GM18861 (cell line): ENCODE measurements around the gene RNF25.
A peak's percentile ranks its signal among the peaks of the same experiment; 100 is the strongest.
"Not testable (repeated sequence)": the region's sequence is repeated elsewhere in the genome, so short reads cannot be mapped to it uniquely, and the experiment has no call there.

ENCODE experiments used
- ATAC-seq: cut with Tn5 transposase; IDR thresholded peaks from one replicate; pipeline ENCODE4 v1.9.1; 2021; ENCODE audit not compliant: unreplicated experiment

RNF25 gene

DNA sequence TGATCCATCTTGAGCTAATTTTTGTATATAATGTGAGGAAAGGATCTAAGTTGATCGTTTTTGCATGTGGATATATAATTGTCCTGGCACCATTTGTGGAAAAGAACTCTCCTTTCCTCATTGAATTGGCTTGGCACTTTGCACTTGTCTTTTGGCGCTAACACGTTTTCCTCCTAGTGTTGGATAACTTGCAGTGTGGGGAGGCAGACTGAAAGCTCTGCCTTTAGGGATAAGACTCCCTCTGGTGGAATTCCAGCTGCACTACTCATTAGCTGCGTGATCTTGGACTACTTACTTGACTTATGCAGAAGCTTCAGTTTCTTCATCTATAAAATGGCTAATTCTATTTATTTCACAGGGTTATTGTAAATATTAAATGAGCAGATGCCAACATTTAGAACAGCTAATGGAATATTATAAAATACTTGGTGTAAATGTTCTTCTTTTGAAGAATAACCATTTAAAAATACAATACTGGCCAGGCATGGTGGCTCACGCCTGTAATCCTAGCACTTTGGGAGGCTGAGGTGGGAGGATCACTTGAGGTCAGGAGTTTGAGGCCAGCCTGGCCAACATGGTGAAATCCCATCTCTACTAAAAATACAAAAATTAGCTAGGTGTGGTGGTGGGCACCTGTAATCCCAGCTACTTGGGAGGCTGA, 15.7 kb upstream of the RNF25 start:
- not testable (repeated sequence) for ATAC-seq

DNA sequence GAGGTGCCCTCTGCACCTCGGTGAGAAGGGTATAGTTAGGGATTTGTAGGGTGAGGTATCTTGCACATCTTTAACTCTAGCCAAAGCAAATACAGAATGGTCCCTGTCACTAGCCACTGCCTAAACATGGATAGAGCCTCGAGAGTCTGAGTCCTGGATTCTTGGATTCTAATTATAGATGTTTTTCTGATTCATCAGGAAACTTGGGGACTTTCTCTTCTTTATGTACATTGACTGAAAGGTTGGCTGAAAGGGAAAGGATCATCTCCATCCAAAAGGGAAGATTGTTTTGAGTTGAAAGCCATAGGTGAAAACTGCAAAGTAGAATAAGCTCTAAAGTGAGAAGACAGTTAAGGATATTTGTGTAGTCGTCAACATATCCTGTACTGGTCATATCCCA, 8.3 kb upstream of the RNF25 start:
- ATAC-seq: no peak

GRCh38 chr2:218679119-218679518, 7.3 kb upstream of the RNF25 start:
- ATAC-seq: no peak

DNA sequence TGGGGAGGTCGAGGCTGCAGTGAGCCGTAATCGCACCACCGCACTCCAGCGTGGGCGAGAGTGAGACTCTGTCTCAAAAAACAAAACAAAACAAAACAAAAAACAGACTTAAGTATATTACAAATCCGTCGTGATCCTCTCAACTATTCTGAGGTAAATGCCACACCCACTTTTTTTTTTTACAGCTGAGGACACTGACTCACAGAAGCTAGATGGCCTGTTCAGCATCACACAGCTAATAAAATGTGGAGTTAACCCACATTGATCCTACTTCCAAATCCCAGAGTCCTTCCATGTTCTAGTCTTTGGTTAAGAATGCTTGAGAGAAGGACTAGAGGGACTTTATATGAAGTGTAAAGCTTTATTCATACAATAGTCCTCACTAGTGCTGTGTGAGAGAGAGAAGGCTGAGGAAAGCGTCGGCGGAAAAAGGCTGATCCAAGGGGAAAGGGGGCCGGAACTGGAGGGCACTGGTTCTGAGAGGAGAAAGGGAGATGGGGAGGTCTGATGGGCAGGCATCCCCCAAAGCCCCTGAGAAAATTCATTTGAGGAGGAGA, 627 bp downstream of the RNF25 start:
- no peak for ATAC-seq

- ATAC-seq: no peak
Observed at GRCh38 chr2:218664653-218665052, 7.1 kb downstream of the RNF25 start.

DNA sequence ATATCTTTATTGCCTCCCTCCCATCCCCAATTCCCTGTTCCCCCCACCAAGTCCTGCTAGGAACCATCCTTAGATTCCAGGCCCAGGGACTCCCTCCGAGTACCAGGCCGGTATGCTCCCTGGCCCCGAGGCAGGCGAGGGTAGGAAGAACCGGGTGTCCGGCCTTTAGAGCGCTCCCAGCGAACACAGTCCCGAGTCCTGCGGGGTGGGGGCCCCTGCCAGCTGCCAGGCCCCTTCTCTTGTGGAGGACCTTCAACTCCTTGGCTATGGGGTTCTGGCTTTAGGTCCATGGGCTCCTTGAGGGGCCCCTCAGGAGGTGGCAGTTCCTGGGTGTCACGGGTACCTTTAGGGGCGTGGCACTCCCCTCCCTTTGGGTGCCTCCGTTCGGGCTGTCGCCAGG, 7.9 kb downstream of the RNF25 start:
- ATAC-seq: no peak

GRCh38 chr2:218662827-218663226, 9.0 kb downstream of the RNF25 start:
- ATAC-seq: no peak

- ATAC-seq: no peak
Observed at GRCh38 chr2:218662377-218662776, 9.4 kb downstream of the RNF25 start.

- ATAC-seq: no peak
Observed at GRCh38 chr2:218659988-218660358, 11.8 kb downstream of the RNF25 start.

GRCh38 chr2:218659258-218659987, 12.4 kb downstream of the RNF25 start, which contains the start of the genes BCS1L and ZNF142:
BCS1L (plus strand) TSS chr2:218659683; CDS start chr2:218660988, 1,305 bp downstream.
ZNF142 (minus strand) TSS chr2:218659623; CDS start chr2:218656429, 3,194 bp downstream.
- peak; percentile 68 for ATAC-seq

DNA sequence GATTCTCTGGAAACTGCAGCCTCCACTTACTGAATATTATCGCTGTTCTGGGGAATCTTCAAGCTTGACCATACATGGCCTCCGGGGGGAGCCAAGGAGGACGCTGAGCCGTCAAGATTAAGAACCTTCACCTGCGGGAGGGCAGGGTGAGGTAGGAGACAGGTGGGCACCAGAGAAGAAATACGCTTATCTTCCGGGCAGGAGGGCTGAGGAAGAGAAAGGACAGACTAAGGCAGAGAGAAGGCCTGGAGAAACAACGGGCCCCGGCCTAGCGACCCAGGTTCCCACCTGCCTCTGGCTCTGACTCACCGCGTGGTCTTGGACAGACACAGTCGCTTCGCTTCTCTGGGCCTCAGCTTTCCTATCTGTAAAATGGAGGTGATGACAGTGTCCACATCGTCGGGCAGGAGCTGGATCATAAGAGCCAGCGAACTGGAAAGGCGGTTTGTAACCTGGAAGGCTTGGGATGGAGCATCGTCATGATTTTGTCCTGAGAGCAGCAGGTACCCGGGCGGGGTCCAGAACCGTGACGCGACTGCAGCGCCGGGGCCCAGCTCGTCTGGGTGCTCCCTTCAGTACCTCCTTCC, 13.0 kb downstream of the RNF25 start:
- ATAC-seq: peak; percentile 29

DNA sequence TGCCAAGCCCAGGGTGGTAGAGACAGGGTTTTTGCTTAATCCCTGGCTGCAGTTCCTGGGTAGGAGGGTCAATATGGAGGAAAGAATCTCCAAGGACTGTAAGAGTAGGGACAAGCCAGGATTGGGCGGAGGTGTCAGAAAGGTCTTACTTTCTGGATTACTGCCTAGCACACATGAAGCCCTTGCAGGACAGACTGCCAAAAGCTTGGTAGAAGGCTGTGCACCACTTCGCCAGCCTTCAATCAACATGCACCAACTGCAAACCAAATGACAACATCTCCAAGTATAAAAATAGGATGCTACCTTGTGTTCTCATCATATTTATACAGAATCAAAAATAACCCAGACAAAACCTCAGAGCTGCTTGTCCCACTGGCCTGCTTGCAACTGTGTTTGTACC, 16.1 kb downstream of the RNF25 start:
- ATAC-seq: no peak

GRCh38 chr2:218648787-218649100, 23.1 kb downstream of the RNF25 start:
- ATAC-seq: no peak

DNA sequence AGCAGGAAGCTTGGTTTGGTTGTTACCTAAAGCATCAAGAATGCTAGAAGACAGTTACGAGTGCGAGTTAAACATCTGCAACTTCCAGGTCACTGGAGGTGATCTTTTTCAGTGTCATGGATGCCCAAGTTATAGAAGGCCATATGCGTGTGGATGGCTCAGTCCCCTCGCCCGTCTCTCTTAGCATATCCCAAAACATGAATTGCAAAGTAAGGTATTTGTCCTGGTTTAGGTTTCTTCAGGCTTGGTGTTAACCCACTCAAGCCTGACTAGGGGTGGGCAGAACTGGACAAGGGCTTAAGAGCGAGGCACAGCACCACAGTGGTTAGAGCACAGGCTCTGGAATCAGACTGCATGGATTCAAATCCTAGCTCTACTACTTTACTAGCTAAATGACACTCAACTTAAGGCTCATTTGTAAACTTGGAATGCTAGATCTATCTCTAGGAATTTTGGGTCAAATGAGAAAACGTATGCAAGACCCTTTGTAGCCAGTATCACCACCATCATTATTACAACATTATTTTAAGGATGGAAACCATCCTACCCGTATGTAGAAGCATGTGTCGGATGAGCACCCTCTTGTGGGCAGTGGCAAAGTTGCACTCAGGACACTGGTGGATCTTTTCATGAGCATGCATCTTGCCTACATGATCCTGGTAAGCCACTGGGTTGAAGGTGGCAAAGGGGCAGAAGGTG, 23.6 kb downstream of the RNF25 start:
- peak; percentile 57 for ATAC-seq

DNA sequence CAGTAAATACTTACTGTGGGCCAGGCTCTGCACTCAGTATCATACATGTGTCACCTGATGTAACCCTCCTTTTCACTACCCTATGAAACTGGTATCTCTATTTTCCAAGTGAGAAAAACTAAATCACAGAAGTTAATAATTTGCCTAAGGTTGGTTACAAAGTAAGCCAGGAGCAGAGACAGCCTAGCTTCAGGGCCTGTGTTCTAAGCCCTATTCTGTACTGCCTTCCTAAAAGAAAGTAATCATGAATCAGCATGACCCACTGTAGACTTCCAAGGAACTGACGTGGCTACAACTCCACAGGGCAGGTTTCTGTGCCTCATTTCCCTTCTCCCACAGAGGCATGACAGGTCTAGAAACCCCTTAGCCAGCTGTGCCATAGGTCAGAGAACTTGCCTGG, 26.7 kb downstream of the RNF25 start:
- peak; percentile 63 for ATAC-seq

DNA sequence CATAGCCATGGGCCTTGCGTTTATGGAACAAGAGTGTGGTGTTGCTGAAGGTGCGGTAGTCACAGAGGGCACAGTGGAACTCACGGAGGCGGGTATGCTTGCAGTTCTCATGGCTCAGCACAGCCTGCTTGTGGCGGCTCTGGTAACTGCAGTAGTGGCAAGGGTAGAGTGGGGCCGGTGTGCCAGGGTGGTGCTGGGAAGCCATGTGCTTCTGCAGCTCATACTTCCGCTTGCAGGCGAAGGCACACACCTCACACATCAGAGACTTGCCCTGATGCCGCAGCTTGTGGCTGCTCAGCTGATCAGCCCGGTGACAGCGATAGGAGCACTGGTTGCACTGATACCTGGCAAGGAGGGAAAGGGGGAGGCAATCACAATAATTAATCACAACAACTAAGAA, 27.1 kb downstream of the RNF25 start:
- ATAC-seq: no peak

GRCh38 chr2:218643751-218644310, 28.0 kb downstream of the RNF25 start:
- no peak for ATAC-seq

DNA sequence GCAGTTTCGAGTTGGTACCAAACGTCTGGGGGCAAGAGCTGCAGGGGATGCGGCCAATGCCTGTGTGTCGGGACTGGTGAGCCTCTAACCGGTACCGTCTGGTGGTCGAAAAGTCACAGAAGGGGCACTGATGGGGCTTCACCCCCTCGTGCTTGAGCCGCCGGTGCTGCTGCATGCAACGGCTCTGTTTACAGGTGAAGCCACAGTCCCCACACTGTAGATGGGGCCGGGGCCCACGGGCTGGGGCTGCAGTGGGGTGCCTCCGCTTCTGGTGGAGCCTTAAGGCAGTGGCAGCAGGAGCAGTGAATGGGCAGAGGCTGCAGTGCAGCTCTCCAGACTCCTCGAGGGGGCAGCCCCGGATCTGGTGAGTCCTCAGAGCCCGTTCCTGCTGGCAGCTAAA, 29.0 kb downstream of the RNF25 start:
- no peak for ATAC-seq

- ATAC-seq: no peak
Observed at GRCh38 chr2:218642121-218642656, 29.6 kb downstream of the RNF25 start.

DNA sequence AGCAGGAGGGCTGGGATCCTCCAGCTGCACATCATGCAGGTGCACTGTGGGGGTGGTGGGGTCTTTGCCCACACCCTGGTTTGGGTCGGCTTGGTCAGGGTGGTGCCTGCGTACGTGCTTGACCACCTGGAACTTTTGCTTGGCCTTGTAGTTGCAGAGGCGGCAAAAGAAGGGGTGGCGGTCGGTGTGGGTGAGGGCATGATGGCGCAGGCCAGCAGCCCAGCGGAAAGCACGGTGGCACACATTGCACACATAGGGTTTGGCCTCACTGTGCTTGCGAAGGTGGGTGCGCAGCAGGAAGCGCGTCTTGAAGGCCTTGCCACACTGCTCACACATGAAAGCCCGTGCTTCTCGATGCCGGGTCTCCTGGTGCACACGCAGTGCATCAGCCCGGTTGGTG, 33.4 kb downstream of the RNF25 start:
- no peak for ATAC-seq

DNA sequence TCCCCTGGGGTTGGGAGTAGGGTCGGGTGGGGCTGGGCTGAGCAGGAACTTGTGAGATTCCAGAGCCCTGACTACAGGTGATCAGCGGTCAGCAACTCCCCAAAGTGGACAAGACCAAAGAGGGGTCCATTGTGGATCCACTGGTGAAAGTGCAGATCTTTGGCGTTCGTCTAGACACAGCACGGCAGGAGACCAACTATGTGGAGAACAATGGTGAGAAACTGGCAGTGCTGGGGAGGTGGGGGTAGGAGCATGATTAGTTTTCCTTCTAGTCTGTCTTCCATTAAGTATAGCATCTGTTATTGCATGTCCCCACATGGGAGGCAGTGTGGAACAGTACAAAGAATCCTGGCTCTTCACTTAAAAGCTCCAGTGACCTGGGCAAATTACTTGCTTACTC, 36.1 kb downstream of the RNF25 start:
- ATAC-seq: no peak
